ENCODE measurements around the gene NSUN5. TPM values are rescaled to one million over a fixed set of nuclear protein-coding genes. Genes with fewer than 3 reads are reported as not detected.
"Not testable (repeated sequence)": the region's sequence is repeated elsewhere in the genome, so short reads cannot be mapped to it uniquely, and the experiment has no call there.

The NSUN5 gene
- total RNA-seq, 4 donors from 2014 or later = 18.2 to 36.7 (median 19.1) TPM

DNA sequence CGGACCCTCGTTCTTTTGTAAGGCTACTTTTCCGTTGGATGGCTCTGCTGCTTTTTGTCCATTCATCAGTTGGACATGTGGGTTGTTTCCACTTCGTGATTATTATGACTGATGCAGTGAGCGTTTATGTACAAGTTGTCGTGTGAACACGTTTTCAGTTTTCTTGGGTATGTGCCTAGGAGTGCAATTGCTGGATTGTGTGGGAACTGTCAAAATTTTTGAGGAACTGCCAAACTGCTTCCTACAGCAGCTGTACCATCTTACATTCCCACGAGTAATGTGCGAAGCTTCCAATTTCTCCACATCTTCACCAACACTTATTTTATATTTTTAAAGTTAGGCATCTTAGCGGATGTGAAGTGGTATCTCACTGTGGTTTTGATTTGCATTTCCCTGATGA is 29.7 kb upstream of the NSUN5 start:
- no peak overlapping the region for H3K27ac ChIP-seq
- TF ChIP-seq, protein P1, sequence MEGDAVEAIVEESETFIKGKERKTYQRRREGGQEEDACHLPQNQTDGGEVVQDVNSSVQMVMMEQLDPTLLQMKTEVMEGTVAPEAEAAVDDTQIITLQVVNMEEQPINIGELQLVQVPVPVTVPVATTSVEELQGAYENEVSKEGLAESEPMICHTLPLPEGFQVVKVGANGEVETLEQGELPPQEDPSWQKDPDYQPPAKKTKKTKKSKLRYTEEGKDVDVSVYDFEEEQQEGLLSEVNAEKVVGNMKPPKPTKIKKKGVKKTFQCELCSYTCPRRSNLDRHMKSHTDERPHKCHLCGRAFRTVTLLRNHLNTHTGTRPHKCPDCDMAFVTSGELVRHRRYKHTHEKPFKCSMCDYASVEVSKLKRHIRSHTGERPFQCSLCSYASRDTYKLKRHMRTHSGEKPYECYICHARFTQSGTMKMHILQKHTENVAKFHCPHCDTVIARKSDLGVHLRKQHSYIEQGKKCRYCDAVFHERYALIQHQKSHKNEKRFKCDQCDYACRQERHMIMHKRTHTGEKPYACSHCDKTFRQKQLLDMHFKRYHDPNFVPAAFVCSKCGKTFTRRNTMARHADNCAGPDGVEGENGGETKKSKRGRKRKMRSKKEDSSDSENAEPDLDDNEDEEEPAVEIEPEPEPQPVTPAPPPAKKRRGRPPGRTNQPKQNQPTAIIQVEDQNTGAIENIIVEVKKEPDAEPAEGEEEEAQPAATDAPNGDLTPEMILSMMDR (IDR thresholded peaks at IDR 0.05) = no peak
- no peak for TF ChIP-seq POLR2A (IDR thresholded peaks at IDR 0.05)
- H3K36me3 ChIP-seq = no peaks in the 10 kb centered on the region
- WGBS, 2 donors = 88 to 89% methylated on average over 10 of the region's 10 CpGs
- no peaks in the 10 kb centered on the region for H3K27me3 ChIP-seq
- no peaks in the 10 kb centered on the region for H3K9me3 ChIP-seq
- intact Hi-C loops (cut with DNase I) = no loop called here
- DNase-seq = no peak
- no peaks in the 10 kb centered on the region for H3K4me1 ChIP-seq
- no peak overlapping the region for H3K4me3 ChIP-seq (replicated peaks in 1 of 3)

DNA sequence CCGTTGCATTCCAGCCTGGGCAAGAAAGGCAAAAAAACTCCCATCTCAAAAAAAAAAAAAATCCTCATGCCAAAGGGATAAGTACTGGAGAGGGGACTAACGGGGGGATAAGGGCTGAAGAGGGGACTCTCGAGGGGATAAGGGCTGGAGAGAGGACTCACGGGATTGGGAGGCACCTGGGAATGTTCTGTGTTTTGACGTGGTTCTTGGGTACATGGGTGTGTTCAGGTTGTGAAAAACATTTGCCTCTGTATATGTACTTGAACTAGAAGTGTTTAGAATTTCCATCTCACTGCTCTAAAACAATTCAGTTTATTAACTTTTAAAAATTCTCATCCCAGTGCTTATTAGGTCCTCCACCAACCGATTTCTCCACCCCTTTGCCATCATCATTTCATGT is 23.8 kb upstream of the NSUN5 start:
- Histone ChIP-seq H3K36me3 (no peaks in the 10 kb centered on the region), H3K9me3 (no peaks in the 10 kb centered on the region), H3K27me3 (no peaks in the 10 kb centered on the region), H3K4me1 (peaks cover 0 to 8% of the 10 kb centered on the region in 2 donors), H3K4me3 (replicated peaks in 1 of 3) (no peak overlapping the region), H3K27ac (no peak overlapping the region)
- intact Hi-C loops (cut with DNase I) = no loop called here
- 53 to 57% methylated on average over 6 of the region's 6 CpGs for WGBS, 2 donors
- TF ChIP-seq POLR2A (IDR thresholded peaks at IDR 0.05) = no peak
- TF ChIP-seq, protein P1 (IDR thresholded peaks at IDR 0.05) = no peak
- DNase-seq = no peak

DNA sequence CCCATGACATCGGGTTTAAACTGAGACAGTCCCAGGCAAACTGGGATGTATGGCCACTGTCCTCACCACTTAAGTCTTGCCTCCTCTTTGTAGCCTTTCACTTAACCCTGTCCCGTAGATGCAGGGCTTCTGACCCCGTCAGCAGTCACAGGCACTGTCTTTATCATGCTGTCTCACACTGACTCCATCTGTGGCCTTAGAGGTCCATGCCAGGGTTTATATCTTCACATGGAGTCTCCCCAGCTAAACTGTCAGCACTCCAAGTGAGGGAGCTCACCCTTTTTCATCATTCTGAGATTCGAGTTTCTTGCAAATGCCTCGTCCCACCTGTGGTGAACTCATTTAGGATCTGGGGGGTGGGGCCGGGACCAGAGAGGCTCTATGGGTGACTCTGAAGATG is 22.1 kb upstream of the NSUN5 start:
- 54 to 55% methylated on average over 6 of the region's 6 CpGs for WGBS, 2 donors
- DNase-seq = no peak
- TF ChIP-seq, protein P1 (IDR thresholded peaks at IDR 0.05) = no peak
- H3K4me3 ChIP-seq (replicated peaks in 1 of 3) = no peak overlapping the region
- no peak overlapping the region for H3K27ac ChIP-seq
- H3K27me3 ChIP-seq = no peaks in the 10 kb centered on the region
- no peaks in the 10 kb centered on the region for H3K9me3 ChIP-seq
- no peaks in the 10 kb centered on the region for H3K36me3 ChIP-seq
- peaks cover 0 to 8% of the 10 kb centered on the region in 2 donors for H3K4me1 ChIP-seq
- intact Hi-C loops (cut with DNase I) = no loop called here

DNA sequence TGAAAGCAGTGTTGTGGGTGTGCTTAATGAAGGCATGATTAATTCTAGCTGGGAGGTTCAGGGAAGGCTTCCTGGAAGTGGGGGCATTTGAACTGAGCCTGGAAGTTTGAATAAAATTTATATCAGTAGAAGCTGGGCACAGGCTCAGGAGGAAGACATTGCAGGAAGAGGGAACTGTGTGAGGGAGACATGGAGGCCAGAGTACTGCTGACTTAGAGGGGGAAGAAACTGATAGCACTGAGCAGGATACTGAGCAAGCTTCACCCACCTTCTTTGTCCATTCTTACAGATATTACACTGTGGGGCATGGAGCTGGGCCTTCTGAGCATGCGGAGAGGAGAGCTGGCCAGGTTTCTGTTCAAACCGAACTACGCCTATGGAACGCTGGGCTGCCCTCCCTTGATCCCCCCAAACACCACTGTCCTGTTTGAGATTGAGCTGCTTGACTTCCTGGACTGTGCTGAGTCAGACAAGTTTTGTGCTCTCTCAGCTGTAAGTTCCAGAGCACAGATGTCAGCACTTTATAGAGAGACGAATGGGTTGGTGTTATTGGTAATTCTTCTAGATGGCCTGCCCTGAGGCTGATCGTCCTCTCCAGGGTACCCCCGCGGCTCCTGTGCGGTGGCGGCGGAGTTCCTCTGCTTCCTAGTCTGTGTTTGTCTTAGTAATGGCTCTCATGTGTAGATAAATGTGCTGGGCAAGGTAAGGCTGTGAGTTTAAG is 21.4 kb upstream of the NSUN5 start:
- WGBS, 2 donors = 12 to 20% methylated on average over 11 of the region's 11 CpGs
- no peak overlapping the region for H3K27ac ChIP-seq
- H3K36me3 ChIP-seq = no peaks in the 10 kb centered on the region
- peaks cover 0 to 8% of the 10 kb centered on the region in 2 donors for H3K4me1 ChIP-seq
- intact Hi-C loops (cut with DNase I) = no loop called here
- no peaks in the 10 kb centered on the region for H3K9me3 ChIP-seq
- no peak for TF ChIP-seq POLR2A (IDR thresholded peaks at IDR 0.05)
- TF ChIP-seq, protein P1 (IDR thresholded peaks at IDR 0.05) = no peak
- H3K4me3 ChIP-seq (replicated peaks in 1 of 3) = no peak overlapping the region
- H3K27me3 ChIP-seq = no peaks in the 10 kb centered on the region
- DNase-seq = peak in 1 of 2 donors; percentile 3

DNA sequence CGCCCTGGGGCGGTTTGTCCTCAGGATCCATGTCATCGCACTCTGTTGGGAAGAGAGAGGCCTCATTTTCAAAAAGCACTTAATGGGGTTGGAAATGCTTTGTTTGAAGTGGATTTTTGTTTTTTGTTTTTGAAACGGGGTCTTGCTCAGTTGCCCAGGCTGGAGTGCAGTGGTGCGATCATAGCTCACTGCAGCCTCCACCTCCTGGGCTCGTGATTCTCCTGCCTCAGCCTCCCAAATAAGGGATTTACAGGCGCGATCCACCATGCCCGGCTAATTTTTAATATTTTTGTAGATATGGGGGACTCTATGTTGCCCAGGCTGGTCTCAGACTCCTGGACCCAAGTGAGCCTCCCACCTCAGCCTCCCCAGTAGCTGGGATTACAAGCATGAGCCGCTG is 20.1 kb upstream of the NSUN5 start:
- intact Hi-C loops (cut with DNase I) = no loop called here
- H3K27me3 ChIP-seq = no peaks in the 10 kb centered on the region
- WGBS, 2 donors = 94 to 95% methylated on average over 10 of the region's 10 CpGs
- DNase-seq = no peak
- H3K36me3 ChIP-seq = no peaks in the 10 kb centered on the region
- H3K27ac ChIP-seq = no peak overlapping the region
- peaks cover 0 to 15% of the 10 kb centered on the region in 2 donors for H3K4me1 ChIP-seq
- TF ChIP-seq, protein P1 (IDR thresholded peaks at IDR 0.05) = no peak
- no peak for TF ChIP-seq POLR2A (IDR thresholded peaks at IDR 0.05)
- H3K9me3 ChIP-seq = no peaks in the 10 kb centered on the region
- no peak overlapping the region for H3K4me3 ChIP-seq (replicated peaks in 1 of 3)

DNA sequence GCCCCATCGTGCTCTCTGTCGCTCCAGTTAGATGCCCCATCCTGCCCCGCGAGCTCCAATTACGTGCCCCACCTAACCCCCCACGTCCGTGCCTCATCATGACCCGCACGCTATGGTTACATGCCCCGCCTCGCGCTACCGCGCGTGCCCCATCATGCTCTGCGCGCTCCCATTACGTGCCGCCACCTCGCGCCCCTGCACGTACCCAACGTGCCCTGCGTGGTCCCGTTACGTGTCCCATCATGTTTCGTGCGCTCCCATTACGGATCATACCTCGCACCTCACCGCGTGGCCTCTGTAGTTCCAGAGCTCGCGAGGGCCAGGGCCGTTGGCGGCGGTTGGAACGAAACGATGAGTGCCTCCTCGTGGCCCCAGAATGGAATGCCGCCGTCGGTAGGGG is 19.3 kb upstream of the NSUN5 start, which contains the start of the genes FKBP6 and TRIM50:
Gene FKBP6, plus strand, starts transcription at position 240 of the 400 bp plus-strand sequence. CDS start 268 bp downstream, outside the sequence.
Gene TRIM50, minus strand, starts transcription at position 161 of the 400 bp plus-strand sequence. CDS start 3,295 bp downstream, outside the sequence.
- WGBS, 2 donors = 92 to 96% methylated on average over 43 of the region's 43 CpGs
- H3K9me3 ChIP-seq; H3K27me3 ChIP-seq; H3K27ac ChIP-seq; intact Hi-C loops (cut with DNase I); DNase-seq; H3K36me3 ChIP-seq; H3K4me3 ChIP-seq (replicated peaks in 1 of 3): not testable (repeated sequence)
- peaks cover 0 to 15% of the 10 kb centered on the region in 2 donors for H3K4me1 ChIP-seq

DNA sequence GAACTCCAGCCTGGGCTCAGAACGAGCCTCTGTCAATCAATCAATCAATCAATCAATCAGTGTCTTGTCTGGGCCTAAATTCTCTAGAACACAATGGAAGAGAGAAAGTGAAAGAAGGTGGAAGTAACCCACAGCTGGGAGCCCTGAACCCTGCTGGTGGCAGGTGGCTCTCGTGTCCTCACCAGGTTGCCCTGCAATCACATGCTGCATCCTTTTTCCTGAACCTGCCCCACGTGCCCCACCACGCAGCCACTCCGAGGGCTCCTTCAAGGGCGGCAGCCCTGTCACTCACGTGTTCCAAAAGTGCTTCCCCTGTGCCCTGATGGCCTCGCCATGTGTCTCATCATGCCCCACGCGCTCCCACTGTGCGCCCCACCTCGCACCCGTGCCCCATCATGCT is 18.8 kb upstream of the NSUN5 start:
- WGBS, 2 donors = 71 to 88% methylated on average over 7 to 13 of the region's 13 CpGs
- H3K27ac ChIP-seq; intact Hi-C loops (cut with DNase I); H3K4me3 ChIP-seq (replicated peaks in 1 of 3); H3K9me3 ChIP-seq; H3K36me3 ChIP-seq; H3K27me3 ChIP-seq; DNase-seq: not testable (repeated sequence)
- peaks cover 0 to 15% of the 10 kb centered on the region in 2 donors for H3K4me1 ChIP-seq

DNA sequence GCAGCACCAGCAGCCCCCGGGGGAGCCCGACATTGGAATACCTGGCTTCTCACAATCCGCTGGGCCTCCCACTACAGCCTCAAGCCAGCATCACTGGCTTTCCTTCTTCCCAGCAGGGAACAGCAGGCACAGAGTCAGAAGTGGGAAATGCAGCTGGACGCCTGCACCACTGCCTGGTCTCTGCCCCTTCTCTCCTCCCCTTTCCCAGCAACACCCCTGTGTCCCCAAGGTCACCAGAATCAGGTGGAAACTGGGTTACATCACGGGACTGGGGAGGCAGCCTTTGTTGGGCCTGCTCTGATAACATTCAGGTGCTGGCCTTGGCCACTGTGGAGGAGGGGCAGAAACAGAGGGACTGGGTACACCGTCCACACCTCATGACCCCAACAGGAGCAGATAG is 16.8 kb upstream of the NSUN5 start:
- H3K4me3 ChIP-seq (replicated peaks in 1 of 3); H3K27me3 ChIP-seq; H3K9me3 ChIP-seq; DNase-seq; H3K27ac ChIP-seq; H3K36me3 ChIP-seq; intact Hi-C loops (cut with DNase I): not testable (repeated sequence)
- 76 to 93% methylated on average over 4 to 6 of the region's 6 CpGs for WGBS, 2 donors
- H3K4me1 ChIP-seq = peaks cover 0 to 12% of the 10 kb centered on the region in 2 donors

Data from thyroid gland (tissue), 4 donors.